Right lung (tissue), 5 donors: Measurements from ENCODE around the gene BPGM. TPM values are rescaled to one million over a fixed set of nuclear protein-coding genes. Genes with fewer than 3 reads are reported as not detected.
"Not testable (repeated sequence)": the region's sequence is repeated elsewhere in the genome, so short reads cannot be mapped to it uniquely, and the experiment has no call there.

Source experiments
- DNase-seq, 2 donors: peaks; one replicate each; pipeline ENCODE4 v3.0.0-alpha.2; 2013
- polyA plus RNA-seq, 5 donors: library from polyadenylated mRNA; unstranded; fragments of 120-200 nt; gene quantifications; one replicate each; pipeline versions ENCODE4 v1.2.1 to v1.2.3, GENCODE V29; 2013; ENCODE audit warnings: inconsistent platforms in 1 of 5, low replicate concordance in 1 of 5; ENCODE audit not compliant: insufficient read length in 5 of 5, insufficient read depth in 1 of 5

Gene BPGM
- polyA plus RNA-seq, 5 donors: 26.9 to 43.3 (median 30.6) TPM

- no peak for DNase-seq
Measured at GRCh38 chr7:134629445-134629844, 17.2 kb upstream of the BPGM start.

- no peak for DNase-seq
Measured at GRCh38 chr7:134630237-134630636, 16.4 kb upstream of the BPGM start.

DNA sequence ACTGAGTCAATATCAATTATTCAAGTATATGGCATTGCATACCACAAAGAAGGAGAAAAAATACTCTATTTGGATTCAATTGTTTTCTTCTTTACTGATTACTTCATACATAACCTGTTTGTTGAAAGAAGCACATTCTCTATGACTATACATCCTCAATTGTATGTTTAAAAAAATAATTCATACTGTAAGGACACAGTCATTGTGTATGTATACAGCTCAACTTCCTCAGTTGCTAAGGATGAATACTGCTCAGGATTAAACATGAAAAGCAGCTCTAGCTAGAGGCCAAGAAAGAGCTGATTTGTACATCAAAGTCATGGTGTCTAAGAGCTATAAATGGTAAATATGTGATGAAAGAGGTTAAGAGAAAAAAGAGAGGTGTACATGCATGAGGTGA, 15.8 kb upstream of the BPGM start:
- no peak for DNase-seq

DNA sequence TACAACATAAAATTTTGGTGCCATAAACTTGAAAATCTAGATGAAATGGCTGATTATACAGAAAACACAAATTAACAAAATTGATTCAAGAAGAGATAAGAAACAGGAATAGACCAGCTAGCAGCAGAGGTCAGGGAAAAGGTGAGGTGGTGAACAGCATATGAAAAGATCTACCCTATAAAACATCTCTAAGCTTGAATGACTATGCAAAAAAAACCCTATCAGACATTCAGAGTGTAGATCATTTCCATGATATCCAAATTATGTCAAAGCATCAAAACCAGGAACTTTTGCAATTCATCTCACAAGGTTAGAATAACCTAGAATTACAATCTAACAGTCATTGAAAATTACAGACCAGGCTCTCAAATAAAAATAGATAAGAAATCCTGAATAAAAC, 14.6 kb upstream of the BPGM start:
- DNase-seq: no peak

GRCh38 chr7:134632937-134633540, 13.6 kb upstream of the BPGM start:
- DNase-seq: peak in 1 of 2 donors; percentile 12

- DNase-seq: no peak
Measured at GRCh38 chr7:134636008-134636449, 10.6 kb upstream of the BPGM start.

GRCh38 chr7:134637441-134637840, 9.2 kb upstream of the BPGM start:
- no peak for DNase-seq

- DNase-seq: no peak
Measured at GRCh38 chr7:134637934-134638719, 8.5 kb upstream of the BPGM start.

DNA sequence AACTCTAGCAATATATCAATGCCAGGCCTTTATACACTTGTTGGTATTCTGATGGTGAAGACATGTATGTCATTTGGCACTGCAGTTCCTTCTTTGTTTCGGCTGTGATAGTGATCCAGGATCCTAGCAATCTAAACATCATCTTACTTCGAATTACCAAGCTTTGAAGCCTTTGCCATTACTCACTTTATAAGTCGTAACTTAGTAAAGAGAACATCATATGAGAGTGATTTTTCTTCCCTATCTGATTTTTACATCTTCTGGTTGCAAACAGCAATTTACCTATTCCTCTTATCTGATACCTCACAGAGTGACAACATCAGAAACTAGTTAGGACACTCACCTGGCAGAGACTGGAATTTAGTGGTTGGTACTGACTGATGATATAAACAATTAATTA, 7.6 kb upstream of the BPGM start:
- no peak for DNase-seq

GRCh38 chr7:134639683-134640279, 6.9 kb upstream of the BPGM start:
- DNase-seq: no peak

GRCh38 chr7:134640842-134641715, 5.6 kb upstream of the BPGM start:
- no peak for DNase-seq

DNA sequence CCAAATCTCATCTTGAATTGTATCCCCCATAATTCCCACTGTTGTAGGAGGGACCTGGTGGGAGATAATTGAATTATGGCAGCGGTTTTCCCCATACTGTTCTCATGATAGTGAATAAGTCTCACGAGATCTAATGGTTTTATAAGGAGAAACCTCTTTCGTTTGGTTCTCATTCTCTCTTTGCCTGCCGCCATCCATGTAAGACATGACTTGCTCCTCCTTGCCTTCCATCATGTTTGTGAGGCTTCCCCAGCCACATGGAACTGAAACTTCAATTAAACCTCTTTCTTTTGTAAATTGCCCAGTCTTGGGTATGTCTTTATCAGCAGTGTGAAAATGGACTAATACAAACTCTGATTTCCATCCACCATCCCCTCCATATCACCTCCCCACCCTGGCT, 4.7 kb upstream of the BPGM start:
- DNase-seq: not testable (repeated sequence)

- DNase-seq: no peak
Measured at GRCh38 chr7:134643131-134643530, 3.5 kb upstream of the BPGM start.

- DNase-seq: no peak
Measured at GRCh38 chr7:134645478-134645877, 1.2 kb upstream of the BPGM start.

DNA sequence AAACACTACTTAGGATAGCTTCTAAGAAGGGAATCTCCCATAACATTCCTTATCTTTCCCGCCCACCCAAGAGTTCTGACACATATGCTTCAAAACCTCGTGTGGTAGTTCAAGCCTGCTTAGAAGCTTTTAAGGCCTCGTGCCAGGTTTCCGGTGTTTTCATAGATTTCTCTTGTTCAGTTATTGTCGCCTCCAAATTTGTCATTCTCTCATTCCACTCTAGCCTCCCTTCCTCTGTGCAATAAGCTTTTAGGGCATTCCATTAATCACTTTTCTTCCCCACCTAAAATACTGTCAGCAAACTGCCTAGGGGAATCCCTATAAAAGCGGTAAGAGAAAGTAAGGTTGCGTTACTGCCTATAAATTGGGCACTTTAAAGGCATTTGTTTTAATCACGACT, 718 bp upstream of the BPGM start:
- DNase-seq: no peak

GRCh38 chr7:134648456-134648855, 1.8 kb downstream of the BPGM start:
- DNase-seq: no peak

DNA sequence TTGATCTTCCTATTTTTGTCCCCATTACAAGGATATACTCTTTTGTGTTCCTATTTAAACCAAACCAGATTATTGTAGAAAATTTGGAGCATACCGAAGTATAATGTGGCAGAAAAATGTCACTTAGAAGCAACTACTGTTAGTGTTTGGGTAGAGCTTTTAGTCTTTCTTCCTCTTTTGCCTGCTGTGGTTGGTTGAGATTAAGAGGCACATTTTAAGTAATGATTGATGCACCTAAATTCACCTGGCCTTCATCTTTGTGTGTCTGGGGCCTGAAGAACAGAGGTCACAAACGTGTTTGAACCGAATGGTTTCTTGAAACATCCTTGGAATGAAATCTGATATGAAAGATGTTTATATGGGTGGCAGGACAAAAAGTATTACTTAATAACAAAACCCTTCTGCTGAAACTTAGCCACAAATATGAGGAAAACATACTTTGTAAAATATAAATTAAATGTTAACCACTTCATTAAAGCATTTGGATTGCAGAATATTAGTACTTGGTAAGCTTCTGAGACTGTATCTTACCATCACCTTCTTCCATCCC, 2.6 kb downstream of the BPGM start:
- DNase-seq: no peak

DNA sequence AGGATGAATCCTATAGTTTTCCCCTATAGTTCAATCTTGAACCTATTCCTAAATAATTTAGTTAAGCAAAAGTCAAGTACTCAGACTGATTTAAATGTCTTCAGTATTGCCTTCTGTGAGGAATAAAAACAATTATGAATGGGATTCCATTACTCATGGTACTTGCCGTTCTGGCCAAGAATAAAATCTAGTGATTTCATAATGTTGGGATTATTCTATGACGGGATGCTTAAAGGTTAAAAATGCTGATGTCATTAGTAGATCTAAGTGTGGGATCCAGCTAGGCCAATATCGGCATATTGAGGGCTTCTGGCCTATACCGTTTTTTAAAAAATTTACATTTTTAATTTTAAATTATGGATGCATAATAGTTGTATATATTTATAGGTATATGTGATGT, 5.3 kb downstream of the BPGM start:
- DNase-seq: no peak

- DNase-seq: no peak
Measured at GRCh38 chr7:134654104-134654775, 7.6 kb downstream of the BPGM start.

GRCh38 chr7:134657526-134657925, 10.9 kb downstream of the BPGM start:
- DNase-seq: no peak

GRCh38 chr7:134660242-134660785, 13.7 kb downstream of the BPGM start:
- no peak for DNase-seq
